ENCODE data around the gene INSL3.
"Not testable (repeated sequence)": the region's sequence is repeated elsewhere in the genome, so short reads cannot be mapped to it uniquely, and the experiment has no call there.

Gene INSL3

DNA sequence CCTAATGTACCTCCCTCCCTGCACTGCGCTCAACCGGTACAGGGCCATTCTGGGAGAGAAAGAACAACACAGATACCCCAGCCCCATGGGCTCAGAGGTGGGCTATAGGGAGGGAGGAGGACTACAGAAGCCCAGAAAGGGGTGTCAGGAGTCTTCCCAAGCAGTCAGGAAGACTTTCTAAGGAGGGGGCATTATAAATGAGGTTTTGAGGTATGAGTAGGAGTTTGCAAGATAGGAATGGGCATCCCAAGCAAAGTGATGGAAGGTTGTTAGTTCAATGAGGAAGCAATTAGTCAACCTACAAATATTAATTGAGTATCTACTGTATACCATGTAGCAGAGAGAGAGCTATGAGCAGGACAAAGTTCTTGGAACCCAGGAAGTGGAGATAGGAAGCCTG is 32.7 kb downstream of the INSL3 start:
- H3K4me3 ChIP-seq (ENCODE audit: low read length): no peak overlapping the region
- DNase-seq (ENCODE audit: low read depth): no peak
- TF ChIP-seq, protein P1, sequence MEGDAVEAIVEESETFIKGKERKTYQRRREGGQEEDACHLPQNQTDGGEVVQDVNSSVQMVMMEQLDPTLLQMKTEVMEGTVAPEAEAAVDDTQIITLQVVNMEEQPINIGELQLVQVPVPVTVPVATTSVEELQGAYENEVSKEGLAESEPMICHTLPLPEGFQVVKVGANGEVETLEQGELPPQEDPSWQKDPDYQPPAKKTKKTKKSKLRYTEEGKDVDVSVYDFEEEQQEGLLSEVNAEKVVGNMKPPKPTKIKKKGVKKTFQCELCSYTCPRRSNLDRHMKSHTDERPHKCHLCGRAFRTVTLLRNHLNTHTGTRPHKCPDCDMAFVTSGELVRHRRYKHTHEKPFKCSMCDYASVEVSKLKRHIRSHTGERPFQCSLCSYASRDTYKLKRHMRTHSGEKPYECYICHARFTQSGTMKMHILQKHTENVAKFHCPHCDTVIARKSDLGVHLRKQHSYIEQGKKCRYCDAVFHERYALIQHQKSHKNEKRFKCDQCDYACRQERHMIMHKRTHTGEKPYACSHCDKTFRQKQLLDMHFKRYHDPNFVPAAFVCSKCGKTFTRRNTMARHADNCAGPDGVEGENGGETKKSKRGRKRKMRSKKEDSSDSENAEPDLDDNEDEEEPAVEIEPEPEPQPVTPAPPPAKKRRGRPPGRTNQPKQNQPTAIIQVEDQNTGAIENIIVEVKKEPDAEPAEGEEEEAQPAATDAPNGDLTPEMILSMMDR (conservative IDR thresholded peaks at IDR 0.05; ENCODE audit: low read length): no peak

DNA sequence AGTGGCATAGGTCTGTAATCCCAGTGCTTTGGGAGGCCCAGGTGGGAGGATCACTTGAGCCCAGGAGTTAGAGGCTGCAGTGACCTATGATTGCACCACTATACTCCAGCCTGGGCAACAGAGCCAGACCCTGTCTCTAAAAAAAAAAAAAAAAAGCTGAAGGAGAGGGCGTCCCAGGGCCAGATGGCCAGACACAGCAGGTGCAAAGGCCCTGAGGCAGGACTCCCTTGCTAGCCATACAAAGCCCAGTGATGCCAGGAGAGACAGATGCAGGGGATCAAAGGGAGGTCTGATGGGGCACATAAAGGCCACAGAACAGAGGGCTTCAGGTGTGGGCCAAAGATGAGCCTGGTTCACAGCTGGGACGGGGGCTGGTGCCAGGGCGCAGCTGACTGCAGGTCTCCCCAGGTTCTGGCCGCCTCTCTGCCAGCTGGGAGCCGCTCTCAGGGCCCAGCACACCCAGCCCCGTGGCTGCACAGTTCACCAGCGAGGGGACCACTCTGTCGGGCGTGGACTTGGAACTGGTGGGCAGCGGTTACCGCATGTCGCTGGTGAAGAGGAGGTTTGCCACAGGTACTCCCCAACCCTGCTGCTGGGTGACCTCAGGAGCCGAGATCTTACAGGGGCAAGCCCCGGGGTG is 33.9 kb downstream of the INSL3 start:
- H3K4me3 ChIP-seq (ENCODE audit: low read length): no peak overlapping the region
- TF ChIP-seq, protein P1 (conservative IDR thresholded peaks at IDR 0.05; ENCODE audit: low read length): no peak
- DNase-seq (ENCODE audit: low read depth): no peak

DNA sequence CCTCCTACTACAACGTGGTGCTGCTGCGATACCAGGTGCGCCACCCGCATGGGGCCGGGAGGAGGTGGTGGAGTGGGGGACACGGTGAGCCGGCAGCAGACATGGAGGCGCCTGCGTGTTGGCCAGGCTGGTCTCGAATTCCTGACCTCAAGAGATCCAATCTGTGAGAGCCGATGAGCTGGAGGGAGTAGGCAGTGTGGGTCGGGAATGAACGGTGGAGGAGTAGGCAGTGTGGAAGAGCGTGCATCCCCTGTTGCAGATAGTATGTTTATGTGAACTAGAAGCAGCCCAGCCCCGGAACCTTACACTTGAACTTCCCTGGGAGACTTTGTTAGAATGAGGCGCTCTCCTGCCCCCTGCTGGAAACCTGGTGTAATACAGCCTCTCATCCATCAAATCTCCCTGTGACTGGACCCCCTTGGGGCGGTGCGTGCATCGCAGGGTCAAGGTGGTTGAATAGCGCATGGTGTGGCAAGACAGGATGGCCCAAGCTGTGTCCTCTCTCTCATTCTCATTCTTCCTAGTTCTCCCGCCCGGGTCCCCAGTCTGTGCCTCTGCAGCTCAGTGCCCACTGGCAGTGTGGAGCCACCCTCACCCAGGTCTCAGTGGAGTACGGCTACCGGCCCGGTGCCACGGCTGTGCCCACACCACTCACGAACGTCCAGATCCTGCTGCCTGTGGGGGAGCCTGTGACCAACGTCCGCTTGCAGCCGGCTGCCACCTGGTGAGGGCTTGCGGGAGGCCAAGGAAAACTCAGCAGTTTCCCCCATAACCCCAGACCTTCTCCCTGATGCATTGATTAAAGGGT is 36.9 kb downstream of the INSL3 start:
- DNase-seq (ENCODE audit: low read depth): peak; percentile 48

DNA sequence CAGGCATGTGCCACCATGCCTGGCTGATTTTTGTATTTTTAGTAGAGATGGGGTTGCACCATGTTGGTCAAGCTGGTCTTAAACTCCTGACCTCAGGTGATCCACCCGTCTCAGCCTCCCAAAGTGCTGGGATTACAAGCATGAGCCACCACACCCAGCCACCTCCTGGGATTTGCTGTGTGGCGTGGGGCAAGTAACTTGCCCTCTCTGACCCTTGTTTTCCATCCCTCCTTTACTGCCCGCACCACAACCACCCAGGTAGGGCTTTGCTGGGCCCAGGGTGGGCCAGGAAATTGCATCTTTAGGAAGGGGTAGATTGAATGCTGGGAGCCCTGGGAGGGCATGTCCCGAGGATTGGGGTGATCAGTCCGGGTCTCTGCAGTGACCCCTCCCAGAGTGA is 37.6 kb downstream of the INSL3 start:
- DNase-seq (ENCODE audit: low read depth): not testable (repeated sequence)

More for the DNA sequence above, 36.9 kb downstream of the INSL3 start:
- H3K4me3 ChIP-seq (ENCODE audit: low read length): no peak overlapping the region
- TF ChIP-seq, protein P1 (conservative IDR thresholded peaks at IDR 0.05; ENCODE audit: low read length): peak; percentile 84

DNA sequence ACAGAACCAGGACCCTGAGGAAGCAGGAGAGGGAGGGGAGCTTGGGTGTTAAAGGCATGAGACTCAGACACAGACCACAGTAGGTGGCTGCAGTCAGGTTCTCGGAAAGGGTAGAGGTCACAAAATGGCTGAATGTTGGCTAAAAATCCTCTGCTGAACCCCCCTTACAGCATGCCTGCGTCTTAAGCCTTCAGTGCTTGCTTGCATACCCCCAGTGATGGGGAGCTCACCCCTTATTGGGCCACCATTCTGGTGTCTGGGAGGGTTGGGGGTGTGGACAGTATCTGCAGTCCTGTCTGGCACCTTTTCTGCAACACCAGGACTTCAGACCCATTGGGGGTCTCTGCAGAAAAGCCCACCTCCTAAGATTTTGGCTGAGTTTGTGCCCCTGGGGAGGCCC is 40.5 kb downstream of the INSL3 start:
- no peak for DNase-seq (ENCODE audit: low read depth)
- TF ChIP-seq, protein P1 (conservative IDR thresholded peaks at IDR 0.05; ENCODE audit: low read length): no peak
- no peak overlapping the region for H3K4me3 ChIP-seq (ENCODE audit: low read length)

More for the DNA sequence above, 37.6 kb downstream of the INSL3 start:
- not testable (repeated sequence) for H3K4me3 ChIP-seq (ENCODE audit: low read length)

DNA sequence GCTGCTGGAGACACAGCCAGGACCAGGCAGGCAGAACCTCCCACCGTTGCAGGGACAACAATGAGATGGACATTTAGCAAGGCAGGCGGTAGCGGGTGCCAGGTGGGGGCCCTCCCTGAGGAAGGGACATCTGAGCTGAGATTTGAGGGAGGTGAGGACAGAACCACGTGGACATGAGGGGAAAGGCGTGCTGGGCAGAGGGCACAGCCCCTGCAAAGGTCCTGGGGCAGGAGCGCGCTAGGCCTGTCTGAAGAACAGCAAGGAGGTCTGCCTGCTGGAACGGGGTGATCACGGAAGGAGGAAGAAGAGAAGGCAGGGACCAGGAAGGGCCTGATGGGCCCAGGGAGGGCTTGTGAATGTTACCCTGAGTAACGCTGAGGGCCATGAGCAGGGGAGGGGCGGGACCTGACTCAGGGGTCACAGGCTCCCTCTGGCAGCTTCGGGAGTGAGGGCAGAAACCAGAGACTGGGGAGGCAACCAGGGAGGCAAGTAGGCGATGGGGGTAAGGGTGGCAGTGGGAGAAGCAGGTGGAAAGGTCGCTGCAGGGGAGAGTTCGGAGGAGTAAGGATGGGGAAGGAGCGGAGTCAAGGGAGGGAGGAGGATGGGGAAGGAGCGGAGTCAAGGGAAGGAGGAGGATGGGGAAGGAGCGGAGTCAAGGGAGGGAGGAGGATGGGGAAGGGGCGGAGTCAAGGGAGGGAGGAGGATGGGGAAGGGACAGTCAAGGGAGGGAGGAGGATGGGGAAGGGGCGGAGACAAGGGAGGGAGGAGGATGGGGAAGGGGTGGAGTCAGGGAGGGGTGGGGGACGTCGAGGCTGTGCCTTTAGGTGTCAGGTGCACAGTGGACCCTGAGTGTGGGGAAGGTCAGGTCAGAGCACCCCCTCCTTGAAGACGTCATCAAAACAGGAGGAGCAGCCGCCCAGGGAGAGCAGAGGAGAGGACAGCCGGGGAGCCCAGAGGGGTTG is 42.1 kb downstream of the INSL3 start:
- no peak overlapping the region for H3K4me3 ChIP-seq (ENCODE audit: low read length)
- TF ChIP-seq, protein P1 (conservative IDR thresholded peaks at IDR 0.05; ENCODE audit: low read length): no peak

More for the DNA sequence above, 42.1 kb downstream of the INSL3 start:
- DNase-seq (ENCODE audit: low read depth): peak; percentile 21

Measured in AG10803 (cell line).